KOPT-K1 (cell line): ENCODE measurements around the gene UTF1.
"Not testable (repeated sequence)": the region's sequence is repeated elsewhere in the genome, so short reads cannot be mapped to it uniquely, and the experiment has no call there.

Experiments
- H3K27ac ChIP-seq: fragments of 200-600 bp; sonication (generic); 2 replicates; pipeline ENCODE4 v1.5.1; 2016; ENCODE audit warnings: antibody characterized with exemption, mild to moderate bottlenecking, low read depth, low read length; ENCODE audit not compliant: poor library complexity, severe bottlenecking
- H3K36me3 ChIP-seq: fragments of 200-600 bp; sonication (generic); 2 replicates; pipeline ENCODE4 v1.5.1; 2017; ENCODE audit warnings: antibody characterized with exemption, mild to moderate bottlenecking, low read length, moderate library complexity; ENCODE audit not compliant: insufficient read depth
- H3K9me3 ChIP-seq: fragments of 200-600 bp; sonication (generic); 2 replicates; pipeline ENCODE4 v1.5.1; 2017; ENCODE audit warnings: antibody characterized with exemption, low read length, mild to moderate bottlenecking; ENCODE audit not compliant: insufficient read depth, poor library complexity, severe bottlenecking

UTF1 gene

GRCh38 chr10:133225707-133226191, 4.3 kb upstream of the UTF1 start:
- H3K9me3 ChIP-seq, result no peaks in the 10 kb centered on the region
- H3K27ac ChIP-seq, result no peak overlapping the region
- H3K36me3 ChIP-seq, result no peaks in the 10 kb centered on the region

- H3K27ac ChIP-seq, result no peak overlapping the region
- H3K36me3 ChIP-seq, result no peaks in the 10 kb centered on the region
- no peaks in the 10 kb centered on the region for H3K9me3 ChIP-seq
These were observed 3.7 kb upstream of the UTF1 start for GRCh38 chr10:133226251-133226808.

GRCh38 chr10:133227256-133227655, 2.8 kb upstream of the UTF1 start:
- Histone ChIP-seq H3K9me3 (no peaks in the 10 kb centered on the region), H3K27ac (no peak overlapping the region), H3K36me3 (no peaks in the 10 kb centered on the region)

DNA sequence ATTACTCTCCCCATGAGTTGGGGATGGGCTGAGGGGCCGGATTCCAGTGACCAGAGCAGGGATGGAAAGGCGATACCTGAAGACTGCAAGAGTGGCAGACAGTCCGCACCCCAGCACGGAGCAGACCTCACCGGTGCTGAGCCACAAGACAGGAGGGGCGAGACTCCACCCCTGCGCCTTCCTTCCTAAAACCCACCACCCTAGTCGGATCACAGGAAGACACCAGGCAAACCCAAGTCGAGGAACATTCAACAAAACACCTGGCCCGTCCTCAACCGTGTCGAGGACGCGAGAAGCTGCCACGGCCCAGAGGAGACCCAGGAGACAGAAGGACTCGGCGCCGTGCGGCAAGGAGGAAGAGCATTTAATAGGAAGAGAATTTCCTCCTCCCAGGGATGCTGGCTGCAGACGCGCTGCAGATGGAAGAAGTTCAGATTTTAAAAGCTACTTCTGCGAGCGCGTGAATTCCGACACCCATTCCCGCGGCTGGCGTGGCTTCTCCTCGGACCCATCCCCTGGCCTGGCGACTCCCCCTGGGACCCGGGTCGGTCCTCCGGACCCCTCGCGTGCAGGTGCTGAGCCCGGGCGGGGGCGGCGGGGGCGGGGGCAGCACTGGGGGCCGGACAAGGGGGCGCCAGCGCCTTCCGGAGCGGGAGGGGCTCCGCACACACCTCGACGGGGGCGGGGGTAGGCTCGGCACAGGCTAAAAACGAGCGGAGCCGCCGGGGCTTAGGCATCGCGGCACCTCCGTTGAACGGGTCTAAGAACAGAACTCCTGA, 563 bp upstream of the UTF1 start:
- no peak overlapping the region for H3K27ac ChIP-seq
- no peaks in the 10 kb centered on the region for H3K36me3 ChIP-seq
- H3K9me3 ChIP-seq, result no peaks in the 10 kb centered on the region

- H3K9me3 ChIP-seq, result no peaks in the 10 kb centered on the region
- H3K27ac ChIP-seq, result no peak overlapping the region
- no peaks in the 10 kb centered on the region for H3K36me3 ChIP-seq
These were observed 574 bp downstream of the UTF1 start for GRCh38 chr10:133230387-133231195.

DNA sequence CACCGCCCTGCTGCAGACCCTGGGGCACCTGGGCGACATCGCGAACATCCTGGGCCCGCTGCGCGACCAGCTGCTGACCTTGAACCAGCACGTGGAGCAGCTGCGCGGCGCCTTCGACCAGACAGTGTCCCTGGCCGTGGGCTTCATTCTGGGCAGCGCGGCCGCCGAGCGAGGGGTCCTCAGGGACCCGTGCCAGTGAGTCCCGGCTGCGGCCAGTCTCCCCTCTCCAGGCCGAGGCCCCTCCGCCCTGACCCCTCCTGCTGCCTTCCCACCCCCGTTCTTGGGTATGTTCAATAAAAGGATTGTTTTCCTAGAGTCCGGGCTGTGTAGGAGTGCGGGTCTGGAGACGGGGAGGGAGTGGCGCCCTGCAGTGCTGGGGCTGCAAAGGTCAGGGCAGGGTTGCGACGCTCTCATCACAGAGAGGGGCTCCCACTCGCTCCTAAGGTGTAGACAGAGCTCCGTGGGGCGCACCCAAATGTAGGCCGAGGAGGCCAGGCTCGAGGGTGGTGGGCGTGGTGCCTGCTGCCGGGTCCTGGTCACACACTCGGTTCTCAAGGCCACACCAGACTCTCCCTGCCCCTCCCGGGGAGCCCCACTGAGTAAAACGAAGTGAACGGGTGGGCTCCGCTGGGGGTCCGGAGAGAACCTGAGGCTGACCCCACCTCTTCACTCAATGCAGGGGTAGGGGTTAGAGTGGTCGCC, 1.4 kb downstream of the UTF1 start:
- Histone ChIP-seq H3K27ac (no peak overlapping the region), H3K36me3 (no peaks in the 10 kb centered on the region), H3K9me3 (no peaks in the 10 kb centered on the region)

DNA sequence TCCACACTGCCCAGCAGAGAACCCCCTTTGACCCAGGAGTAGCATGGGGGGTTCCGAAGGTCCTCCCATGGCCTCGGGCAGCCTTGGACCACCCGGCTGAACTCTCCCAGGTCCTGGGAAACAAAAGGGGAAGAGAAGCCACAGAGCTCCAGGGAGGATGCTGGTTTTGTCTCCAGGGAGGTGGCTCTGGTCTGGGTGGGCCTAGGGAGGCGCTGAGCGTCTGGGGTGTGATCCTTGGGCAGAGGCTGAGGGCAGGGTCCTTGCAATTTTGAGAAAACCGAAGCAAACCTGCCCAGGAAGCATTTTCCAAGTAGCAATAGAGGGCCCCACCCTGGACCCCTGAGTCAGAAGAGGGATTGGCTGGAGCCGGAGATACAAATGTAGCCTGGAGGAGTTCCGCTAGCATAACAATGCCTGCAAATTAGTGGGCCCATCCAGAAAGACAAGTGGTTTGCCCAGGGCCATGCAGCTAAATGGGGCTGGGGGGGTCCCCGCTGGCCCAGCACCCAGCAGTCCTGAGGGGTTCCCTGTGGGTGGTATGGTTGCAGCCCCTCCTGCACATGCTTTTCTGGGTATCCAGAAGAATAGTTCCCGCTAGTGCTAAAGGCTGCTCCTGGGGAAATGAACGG, 2.0 kb downstream of the UTF1 start:
- Histone ChIP-seq H3K36me3 (no peaks in the 10 kb centered on the region), H3K9me3 (no peaks in the 10 kb centered on the region), H3K27ac (no peak overlapping the region)

- H3K36me3 ChIP-seq, H3K27ac ChIP-seq, H3K9me3 ChIP-seq: not testable (repeated sequence)
These were observed 4.8 kb downstream of the UTF1 start for GRCh38 chr10:133234796-133235195.

- H3K27ac ChIP-seq, result no peak overlapping the region
- H3K9me3 ChIP-seq, result no peaks in the 10 kb centered on the region
- H3K36me3 ChIP-seq, result no peaks in the 10 kb centered on the region
These were observed 5.3 kb downstream of the UTF1 start for GRCh38 chr10:133235265-133235855.

DNA sequence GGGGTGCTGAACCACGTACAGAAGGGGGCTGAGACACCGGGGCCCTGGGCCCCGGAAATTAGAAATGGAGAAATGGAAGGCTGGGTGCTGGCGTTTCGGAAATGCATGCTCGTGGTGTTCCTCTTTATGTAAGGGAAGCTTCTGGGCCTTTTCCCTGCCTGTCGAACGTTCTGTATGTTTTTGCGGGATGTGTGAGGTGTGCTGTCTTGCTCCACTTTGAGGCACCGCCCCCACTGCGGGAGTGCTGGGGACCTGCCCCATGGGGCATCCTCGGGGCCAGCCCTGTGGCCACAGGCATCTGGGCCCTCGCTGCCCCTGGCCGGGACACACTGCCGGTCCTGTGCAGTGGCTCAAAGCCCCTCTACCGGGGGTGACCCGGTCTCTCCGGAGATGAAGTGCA, 5.9 kb downstream of the UTF1 start:
- Histone ChIP-seq H3K27ac (no peak overlapping the region), H3K36me3 (no peaks in the 10 kb centered on the region), H3K9me3 (no peaks in the 10 kb centered on the region)

DNA sequence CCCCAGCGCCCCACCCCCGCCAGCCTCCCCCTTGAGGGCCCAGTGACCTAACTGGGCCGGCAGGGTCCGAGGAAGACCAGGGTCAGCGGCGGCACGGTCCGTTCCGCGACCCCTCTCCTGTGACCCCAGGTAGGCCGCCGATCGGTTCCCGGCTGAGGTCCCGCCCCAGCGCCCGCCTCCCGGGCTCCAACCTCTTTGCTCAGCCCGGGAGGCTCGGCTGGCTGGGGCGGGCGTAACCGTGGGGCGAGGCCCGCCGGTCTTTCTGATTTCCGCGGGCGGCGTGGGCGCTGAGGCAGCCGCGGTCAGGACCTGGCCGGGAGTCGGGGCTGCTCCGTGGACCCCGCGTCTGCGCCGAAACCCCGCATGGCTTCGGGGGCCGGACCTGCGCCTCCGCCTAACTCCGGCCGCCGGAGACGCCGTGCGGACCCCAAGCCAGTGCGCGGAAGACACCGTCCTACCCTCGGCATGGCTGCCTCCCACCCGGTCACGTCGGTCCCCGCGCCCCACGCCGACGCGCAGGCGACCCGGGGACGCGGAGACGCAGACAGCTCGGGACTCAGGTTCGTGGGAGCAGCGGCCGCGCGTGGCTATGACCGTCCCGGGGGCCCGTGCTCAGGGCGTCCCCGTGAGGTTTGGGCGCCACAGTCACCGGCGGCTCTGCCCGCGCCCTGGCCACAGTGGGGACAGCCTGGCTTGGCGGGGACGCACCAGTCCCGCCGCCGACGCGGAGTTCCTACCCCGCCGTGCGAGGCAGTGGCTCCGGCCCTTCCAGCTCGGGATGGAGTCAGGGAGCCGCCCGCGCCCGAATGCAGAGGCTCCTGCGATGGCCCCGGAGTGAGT, 6.6 kb downstream of the UTF1 start:
- H3K9me3 ChIP-seq, result no peaks in the 10 kb centered on the region
- H3K36me3 ChIP-seq, result no peaks in the 10 kb centered on the region
- H3K27ac ChIP-seq, result no peak overlapping the region

- Histone ChIP-seq H3K27ac (no peak overlapping the region), H3K36me3 (no peaks in the 10 kb centered on the region), H3K9me3 (no peaks in the 10 kb centered on the region)
These were observed 7.2 kb downstream of the UTF1 start for GRCh38 chr10:133237241-133237587.

- no peaks in the 10 kb centered on the region for H3K36me3 ChIP-seq
- H3K27ac ChIP-seq, result no peak within 1 kb of the TSS
- no peaks in the 10 kb centered on the region for H3K9me3 ChIP-seq
These were observed 7.8 kb downstream of the UTF1 start, which contains the start of gene VENTX for GRCh38 chr10:133237588-133238465. Gene VENTX (plus strand): TSS chr10:133237855. CDS start chr10:133237915, 60 bp downstream.
